ENCODE data around the gene HMCN1.

HMCN1 gene

GRCh38 chr1:185914089-185914488 is 179.9 kb downstream of the HMCN1 start:
- Histone ChIP-seq H3K9ac (ENCODE audit: insufficient read length, low read depth) (no peak overlapping the region), H3K27me3 (ENCODE audit: insufficient read depth, insufficient read length) (no peaks in the 10 kb centered on the region), H3K4me1 (ENCODE audit: insufficient read depth, insufficient read length) (no peaks in the 10 kb centered on the region), H3K4me3 (ENCODE audit: insufficient read length, low read depth) (no peak overlapping the region), H3K9me3 (ENCODE audit: insufficient read depth, low read length) (no peaks in the 10 kb centered on the region), H3K36me3 (ENCODE audit: insufficient read depth, insufficient read length, low read length) (no peaks in the 10 kb centered on the region)
- TF ChIP-seq SUZ12 (IDR thresholded peaks at IDR 0.05; ENCODE audit: extremely low read depth, insufficient read depth, insufficient read length) (no peak), YY1 (IDR thresholded peaks at IDR 0.05; ENCODE audit: insufficient read depth, insufficient read length) (no peak), ZNF274 (IDR thresholded peaks at IDR 0.05; ENCODE audit: low read depth, low read length) (no peak)
- no peak for DNase-seq (ENCODE audit: low read depth, low spot score)

- Histone ChIP-seq H3K9me3 (ENCODE audit: insufficient read depth, low read length) (no peaks in the 10 kb centered on the region), H3K9ac (ENCODE audit: insufficient read length, low read depth) (no peak overlapping the region), H3K27me3 (ENCODE audit: insufficient read depth, insufficient read length) (no peaks in the 10 kb centered on the region), H3K4me3 (ENCODE audit: insufficient read length, low read depth) (no peak overlapping the region), H3K36me3 (ENCODE audit: insufficient read depth, insufficient read length, low read length) (no peaks in the 10 kb centered on the region), H3K4me1 (ENCODE audit: insufficient read depth, insufficient read length) (no peaks in the 10 kb centered on the region)
- TF ChIP-seq ZNF274 (IDR thresholded peaks at IDR 0.05; ENCODE audit: low read depth, low read length) (no peak), SUZ12 (IDR thresholded peaks at IDR 0.05; ENCODE audit: extremely low read depth, insufficient read depth, insufficient read length) (no peak), YY1 (IDR thresholded peaks at IDR 0.05; ENCODE audit: insufficient read depth, insufficient read length) (no peak)
- DNase-seq (ENCODE audit: low read depth, low spot score) = no peak
Observed at GRCh38 chr1:185916861-185917260, 182.7 kb downstream of the HMCN1 start.

- no peak overlapping the region for H3K9ac ChIP-seq (ENCODE audit: insufficient read length, low read depth)
- no peaks in the 10 kb centered on the region for H3K4me1 ChIP-seq (ENCODE audit: insufficient read depth, insufficient read length)
- H3K9me3 ChIP-seq (ENCODE audit: insufficient read depth, low read length) = no peaks in the 10 kb centered on the region
- DNase-seq (ENCODE audit: low read depth, low spot score) = no peak
- no peak overlapping the region for H3K4me3 ChIP-seq (ENCODE audit: insufficient read length, low read depth)
- H3K27me3 ChIP-seq (ENCODE audit: insufficient read depth, insufficient read length) = no peaks in the 10 kb centered on the region
- TF ChIP-seq YY1 (IDR thresholded peaks at IDR 0.05; ENCODE audit: insufficient read depth, insufficient read length) (no peak), ZNF274 (IDR thresholded peaks at IDR 0.05; ENCODE audit: low read depth, low read length) (no peak), SUZ12 (IDR thresholded peaks at IDR 0.05; ENCODE audit: extremely low read depth, insufficient read depth, insufficient read length) (no peak)
- H3K36me3 ChIP-seq (ENCODE audit: insufficient read depth, insufficient read length, low read length) = no peaks in the 10 kb centered on the region
Observed at GRCh38 chr1:185917646-185918045, 183.5 kb downstream of the HMCN1 start.

GRCh38 chr1:185920602-185921001 is 186.4 kb downstream of the HMCN1 start:
- no peak for DNase-seq (ENCODE audit: low read depth, low spot score)
- Histone ChIP-seq H3K9ac (ENCODE audit: insufficient read length, low read depth) (no peak overlapping the region), H3K27me3 (ENCODE audit: insufficient read depth, insufficient read length) (no peaks in the 10 kb centered on the region), H3K4me1 (ENCODE audit: insufficient read depth, insufficient read length) (no peaks in the 10 kb centered on the region), H3K4me3 (ENCODE audit: insufficient read length, low read depth) (no peak overlapping the region), H3K36me3 (ENCODE audit: insufficient read depth, insufficient read length, low read length) (no peaks in the 10 kb centered on the region), H3K9me3 (ENCODE audit: insufficient read depth, low read length) (no peaks in the 10 kb centered on the region)
- TF ChIP-seq SUZ12 (IDR thresholded peaks at IDR 0.05; ENCODE audit: extremely low read depth, insufficient read depth, insufficient read length) = no peak
- no peak for TF ChIP-seq YY1 (IDR thresholded peaks at IDR 0.05; ENCODE audit: insufficient read depth, insufficient read length)
- TF ChIP-seq ZNF274 (IDR thresholded peaks at IDR 0.05; ENCODE audit: low read depth, low read length) = no peak

- Histone ChIP-seq H3K27me3 (ENCODE audit: insufficient read depth, insufficient read length) (no peaks in the 10 kb centered on the region), H3K36me3 (ENCODE audit: insufficient read depth, insufficient read length, low read length) (no peaks in the 10 kb centered on the region), H3K4me1 (ENCODE audit: insufficient read depth, insufficient read length) (no peaks in the 10 kb centered on the region), H3K9ac (ENCODE audit: insufficient read length, low read depth) (no peak overlapping the region), H3K9me3 (ENCODE audit: insufficient read depth, low read length) (no peaks in the 10 kb centered on the region), H3K4me3 (ENCODE audit: insufficient read length, low read depth) (no peak overlapping the region)
- no peak for DNase-seq (ENCODE audit: low read depth, low spot score)
- TF ChIP-seq SUZ12 (IDR thresholded peaks at IDR 0.05; ENCODE audit: extremely low read depth, insufficient read depth, insufficient read length) (no peak), ZNF274 (IDR thresholded peaks at IDR 0.05; ENCODE audit: low read depth, low read length) (no peak), YY1 (IDR thresholded peaks at IDR 0.05; ENCODE audit: insufficient read depth, insufficient read length) (no peak)
Observed at GRCh38 chr1:185921636-185922035, 187.4 kb downstream of the HMCN1 start.

GRCh38 chr1:185926588-185926987 is 192.4 kb downstream of the HMCN1 start:
- no peak for DNase-seq (ENCODE audit: low read depth, low spot score)
- Histone ChIP-seq H3K9me3 (ENCODE audit: insufficient read depth, low read length) (no peaks in the 10 kb centered on the region), H3K36me3 (ENCODE audit: insufficient read depth, insufficient read length, low read length) (no peaks in the 10 kb centered on the region), H3K27me3 (ENCODE audit: insufficient read depth, insufficient read length) (no peaks in the 10 kb centered on the region), H3K4me3 (ENCODE audit: insufficient read length, low read depth) (no peak overlapping the region), H3K4me1 (ENCODE audit: insufficient read depth, insufficient read length) (no peaks in the 10 kb centered on the region), H3K9ac (ENCODE audit: insufficient read length, low read depth) (no peak overlapping the region)
- TF ChIP-seq ZNF274 (IDR thresholded peaks at IDR 0.05; ENCODE audit: low read depth, low read length) = no peak
- TF ChIP-seq SUZ12 (IDR thresholded peaks at IDR 0.05; ENCODE audit: extremely low read depth, insufficient read depth, insufficient read length) = no peak
- no peak for TF ChIP-seq YY1 (IDR thresholded peaks at IDR 0.05; ENCODE audit: insufficient read depth, insufficient read length)

GRCh38 chr1:185929776-185930175 is 195.6 kb downstream of the HMCN1 start:
- no peaks in the 10 kb centered on the region for H3K27me3 ChIP-seq (ENCODE audit: insufficient read depth, insufficient read length)
- H3K36me3 ChIP-seq (ENCODE audit: insufficient read depth, insufficient read length, low read length) = no peaks in the 10 kb centered on the region
- no peak for TF ChIP-seq ZNF274 (IDR thresholded peaks at IDR 0.05; ENCODE audit: low read depth, low read length)
- TF ChIP-seq YY1 (IDR thresholded peaks at IDR 0.05; ENCODE audit: insufficient read depth, insufficient read length) = no peak
- no peak for TF ChIP-seq SUZ12 (IDR thresholded peaks at IDR 0.05; ENCODE audit: extremely low read depth, insufficient read depth, insufficient read length)
- no peaks in the 10 kb centered on the region for H3K9me3 ChIP-seq (ENCODE audit: insufficient read depth, low read length)
- H3K4me3 ChIP-seq (ENCODE audit: insufficient read length, low read depth) = no peak overlapping the region
- no peak for DNase-seq (ENCODE audit: low read depth, low spot score)
- no peak overlapping the region for H3K9ac ChIP-seq (ENCODE audit: insufficient read length, low read depth)
- H3K4me1 ChIP-seq (ENCODE audit: insufficient read depth, insufficient read length) = no peaks in the 10 kb centered on the region

Data from NT2/D1 (cell line).